Inflammatory macrophage treated with lipopolysaccharide for 4 hours (primary cell): ENCODE data around the gene SPRED2.

Experiments used
- DNase-seq: peaks from one replicate; pipeline ENCODE4 v3.0.0-alpha.2; 2020

Gene SPRED2

DNA sequence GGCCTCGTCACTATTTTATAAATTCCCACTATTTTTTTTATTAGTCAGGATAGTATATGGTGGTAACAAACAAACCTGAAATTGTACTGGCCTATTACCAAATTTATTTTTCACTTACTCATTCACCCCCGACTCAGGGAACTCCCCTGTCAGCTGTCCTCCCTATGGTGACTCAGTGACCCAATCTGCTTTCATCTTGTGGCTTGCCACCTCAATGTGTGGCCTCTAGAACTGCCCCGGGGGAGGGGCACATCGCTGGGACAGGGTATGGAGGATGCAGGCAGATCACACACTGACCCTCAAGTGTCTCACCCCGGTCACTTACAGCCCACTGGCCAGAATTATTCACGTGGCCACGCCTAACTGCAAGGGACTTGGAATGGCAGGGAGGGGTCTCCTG is 133.2 kb downstream of the SPRED2 start:
- DNase-seq = peak; percentile 22

DNA sequence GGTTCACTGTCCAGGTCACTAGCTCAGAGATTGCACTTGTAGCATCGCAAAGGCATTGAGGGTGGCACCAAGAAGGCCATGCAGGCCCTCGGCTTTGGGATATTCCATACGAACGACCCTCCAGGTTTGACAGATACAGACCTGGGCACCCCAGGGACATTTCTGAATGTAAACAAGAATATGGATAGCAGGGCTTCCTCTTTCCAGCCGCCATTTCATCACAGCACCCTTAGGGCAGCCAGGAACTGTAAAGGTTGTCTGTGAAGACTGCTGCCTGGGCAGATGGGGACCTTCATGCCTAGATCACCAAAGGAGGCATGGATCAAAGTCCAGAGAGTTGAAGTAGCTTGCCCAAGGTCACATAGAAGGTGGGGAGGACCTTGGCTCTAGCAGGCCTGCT is 134.3 kb downstream of the SPRED2 start:
- DNase-seq = no peak

DNA sequence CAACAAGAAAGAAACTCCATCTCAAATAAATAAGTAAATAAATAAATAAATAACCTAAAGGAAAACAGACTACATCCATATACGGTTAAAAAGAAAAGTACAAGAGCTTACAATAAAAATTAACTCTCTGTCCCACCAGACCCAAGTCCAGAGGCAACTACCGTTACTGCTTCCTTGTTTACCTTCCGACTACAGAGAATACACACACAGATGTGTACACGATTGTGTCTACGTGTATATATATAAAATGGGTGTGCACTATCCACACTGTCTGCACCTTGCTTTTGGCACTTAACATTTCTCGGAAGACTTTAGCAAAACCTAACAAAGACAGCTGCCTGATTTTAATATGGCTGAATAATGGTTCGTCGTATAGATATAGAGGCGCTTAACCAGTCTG is 134.9 kb downstream of the SPRED2 start:
- no peak for DNase-seq

DNA sequence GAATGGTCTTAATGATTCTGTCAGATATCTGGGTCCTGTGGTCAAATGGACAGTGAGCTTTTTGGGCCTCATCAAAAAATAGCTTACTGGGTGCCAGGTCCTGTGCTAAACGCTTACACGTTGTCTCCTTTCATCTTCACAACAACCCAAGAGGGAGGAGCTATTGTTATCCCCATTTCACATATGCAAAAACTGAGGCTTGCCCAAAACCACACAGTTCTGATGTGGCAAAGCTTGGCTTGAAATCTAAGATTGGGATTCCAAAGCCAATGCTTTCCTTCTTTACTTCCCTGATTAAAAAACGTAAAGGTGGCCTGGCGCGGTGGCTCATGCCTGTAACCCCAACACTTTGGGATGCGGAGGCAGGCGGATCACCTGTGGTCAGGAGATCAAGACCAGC is 135.4 kb downstream of the SPRED2 start:
- DNase-seq = no peak

GRCh38 chr2:65294701-65295100 is 137.7 kb downstream of the SPRED2 start:
- no peak for DNase-seq

DNA sequence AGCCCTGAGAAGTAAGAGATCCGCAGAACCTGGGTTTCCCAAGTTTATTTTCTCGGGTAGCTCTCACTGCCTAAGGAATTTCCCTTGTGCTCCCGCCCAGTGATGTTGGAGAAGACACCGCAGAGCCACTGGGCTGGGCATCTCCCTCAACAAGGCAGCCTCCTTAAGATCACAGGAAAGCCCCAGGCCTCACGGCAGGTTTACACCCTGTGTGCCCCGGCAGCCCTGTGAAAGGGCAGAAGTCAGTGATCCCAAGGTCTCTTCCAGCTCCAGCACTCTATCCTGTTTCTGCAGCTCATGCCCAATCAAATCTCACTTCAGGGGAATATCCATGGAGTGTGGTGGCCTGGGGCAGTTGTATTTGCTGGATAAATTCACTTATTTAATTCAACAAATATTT is 138.3 kb downstream of the SPRED2 start:
- no peak for DNase-seq

DNA sequence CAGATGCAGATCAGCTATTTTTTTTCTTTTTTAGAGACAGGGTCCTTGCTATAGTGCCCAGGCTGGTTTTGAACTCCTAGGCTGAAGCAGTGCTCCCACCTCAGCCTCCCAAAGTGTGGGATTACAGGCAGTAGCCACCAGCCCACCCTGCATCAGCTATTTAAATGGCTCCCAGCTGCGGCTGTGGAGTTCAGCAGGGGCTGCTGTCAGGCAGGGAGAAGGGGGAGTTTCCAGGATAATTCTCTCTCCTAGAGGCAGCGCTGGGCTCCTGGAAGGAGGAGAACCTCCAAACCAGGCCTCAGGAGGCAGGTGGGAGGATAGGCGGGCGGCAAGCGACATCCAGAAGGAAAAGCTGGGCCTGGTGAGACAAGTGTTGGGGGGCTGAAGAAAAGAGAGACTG is 139.0 kb downstream of the SPRED2 start:
- no peak for DNase-seq

DNA sequence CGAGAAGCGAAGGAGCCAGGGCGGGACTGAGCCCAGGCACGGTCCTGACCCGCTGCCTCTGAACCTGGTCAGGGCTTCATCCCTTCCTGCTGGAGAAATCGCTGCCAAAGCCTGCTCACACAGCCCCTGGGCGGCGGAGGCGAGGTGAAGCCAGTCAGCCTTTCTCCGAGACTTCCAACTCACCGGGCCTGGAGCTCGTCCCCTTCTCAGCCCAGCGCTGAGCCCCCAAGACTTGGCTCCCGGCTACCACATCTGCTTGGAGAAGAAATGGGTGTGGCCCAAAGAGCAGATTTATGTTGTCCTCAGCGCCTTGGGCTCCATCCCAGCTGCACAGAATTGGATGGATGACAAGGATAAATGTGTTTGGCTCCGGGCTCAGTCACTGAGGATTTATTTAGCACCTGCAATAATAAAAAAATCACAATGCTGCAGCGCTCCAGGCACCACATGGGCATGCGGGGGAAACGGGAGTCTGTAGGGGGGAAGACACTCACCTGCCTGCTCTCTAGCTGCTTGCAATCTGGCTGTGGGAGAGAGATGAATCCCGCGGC is 139.9 kb downstream of the SPRED2 start:
- DNase-seq = no peak

- no peak for DNase-seq
Observed at GRCh38 chr2:65292106-65292400, 140.3 kb downstream of the SPRED2 start.

DNA sequence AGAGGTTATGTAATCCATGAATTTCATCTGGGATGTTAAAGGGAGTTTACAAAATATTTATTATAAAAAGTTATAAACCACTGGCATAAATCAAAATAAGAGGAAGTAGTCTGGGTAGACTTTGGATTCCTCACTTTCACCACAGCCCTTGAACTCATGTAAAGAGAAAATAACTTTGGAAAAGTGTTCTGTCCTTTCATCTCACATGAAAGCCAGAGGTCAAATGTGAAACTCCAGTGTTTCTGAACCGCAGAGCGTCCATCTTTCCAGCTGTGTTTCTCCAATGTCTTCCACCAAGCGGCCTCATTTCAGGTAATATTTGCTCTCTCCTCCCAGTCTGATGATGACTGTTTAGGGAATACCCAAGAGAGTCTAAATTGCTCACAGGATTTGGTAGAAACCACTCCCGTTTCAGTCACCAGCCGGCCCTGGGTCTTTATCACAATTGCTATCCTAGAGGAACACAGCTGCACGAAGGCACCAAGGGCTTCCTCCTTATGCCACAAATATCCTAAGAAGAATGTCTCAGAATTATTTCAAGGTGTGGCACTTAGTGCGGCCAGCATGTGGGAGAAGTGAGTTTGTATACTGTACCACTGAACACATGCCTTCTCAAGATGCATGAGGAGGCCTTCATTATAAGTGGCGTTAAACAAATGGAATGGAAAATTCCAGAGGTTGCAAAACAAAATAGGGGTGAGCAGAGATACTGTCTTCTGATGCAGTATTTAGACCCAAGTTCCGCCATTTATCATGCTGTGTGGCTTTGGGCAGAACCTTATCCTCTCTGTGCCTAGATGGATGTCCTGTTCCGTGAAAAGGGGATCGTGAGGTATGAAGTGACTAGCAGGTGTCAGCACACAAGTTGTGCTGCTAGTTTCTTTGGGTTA is 140.9 kb downstream of the SPRED2 start:
- DNase-seq = no peak

DNA sequence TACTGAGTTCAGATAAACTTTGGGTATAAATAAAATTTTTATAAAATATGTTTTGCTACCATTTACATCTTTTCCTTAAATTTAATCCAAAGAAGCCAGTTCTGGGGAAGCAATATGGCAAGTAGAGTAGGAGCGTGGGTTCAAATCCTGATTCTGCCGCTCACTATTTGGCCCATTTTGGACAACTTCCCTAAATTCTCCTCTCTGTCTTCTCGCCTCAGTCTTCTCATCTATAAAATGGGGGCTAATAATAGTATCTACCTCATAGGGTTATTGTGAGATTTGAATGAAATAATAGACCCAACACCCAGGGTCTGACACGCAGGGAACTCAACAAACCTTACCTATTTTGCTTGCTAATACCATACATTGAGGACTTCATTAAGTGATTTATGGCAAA is 145.0 kb downstream of the SPRED2 start:
- DNase-seq = no peak

GRCh38 chr2:65282477-65283053 is 149.8 kb downstream of the SPRED2 start:
- DNase-seq = no peak

DNA sequence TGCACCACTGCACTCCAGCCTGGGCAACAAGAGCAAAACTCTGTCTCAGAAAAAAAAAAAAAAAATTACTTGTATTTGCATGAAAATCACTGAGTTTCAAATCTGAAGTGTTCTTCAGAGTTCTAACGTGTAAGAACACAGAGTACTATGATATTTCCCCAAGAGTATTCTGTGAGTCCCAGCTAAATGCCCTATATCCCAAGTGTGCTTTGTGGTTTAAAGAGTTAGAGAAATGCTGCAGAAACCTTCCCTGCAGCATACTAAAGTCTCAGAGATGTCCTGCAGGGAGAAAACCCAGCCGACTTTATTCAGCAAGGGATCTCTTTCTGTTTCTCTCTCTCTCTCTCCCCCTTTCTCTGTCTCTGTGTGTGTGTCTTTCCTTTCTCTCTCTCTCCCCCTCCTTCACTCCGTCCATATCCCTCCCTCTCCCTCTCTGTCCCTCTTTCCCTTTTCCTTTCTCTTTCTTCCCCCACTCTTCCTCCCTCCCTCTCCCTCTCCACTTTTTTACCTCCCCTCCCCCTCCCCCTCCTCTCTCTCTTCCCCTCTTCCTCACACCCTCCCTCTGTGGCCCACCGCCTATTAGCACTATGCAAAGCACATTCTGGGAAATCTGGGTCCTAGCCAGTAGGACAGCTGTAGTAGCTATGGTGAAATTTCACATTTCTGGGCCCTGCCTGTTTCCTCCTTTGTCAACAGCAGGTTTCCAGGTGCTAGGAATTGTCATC is 150.6 kb downstream of the SPRED2 start:
- no peak for DNase-seq

GRCh38 chr2:65279756-65280155 is 152.6 kb downstream of the SPRED2 start:
- no peak for DNase-seq

- DNase-seq = no peak
Observed at GRCh38 chr2:65278531-65278981, 153.8 kb downstream of the SPRED2 start.

GRCh38 chr2:65277791-65278483 is 154.5 kb downstream of the SPRED2 start:
- no peak for DNase-seq

- no peak for DNase-seq
Observed at GRCh38 chr2:65277118-65277517, 155.3 kb downstream of the SPRED2 start.

DNA sequence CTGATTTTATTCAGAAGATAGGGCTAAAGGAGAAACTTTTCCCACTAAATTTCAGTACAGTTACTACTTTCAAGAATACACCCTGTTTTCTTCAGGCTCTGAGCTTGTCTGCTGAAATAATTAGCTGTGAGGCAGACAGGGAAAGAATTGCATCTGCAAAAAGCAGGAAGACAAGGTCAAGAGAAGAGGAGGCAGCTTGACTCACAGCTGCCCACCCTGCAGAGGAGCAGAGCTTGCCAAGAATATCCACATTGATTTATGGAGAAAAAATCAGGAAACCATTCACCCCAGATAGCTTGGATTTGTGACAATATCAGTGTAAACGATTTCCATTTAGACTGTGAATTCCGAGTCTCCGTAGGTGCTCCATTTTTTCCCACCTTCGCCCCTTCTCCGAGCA is 155.8 kb downstream of the SPRED2 start:
- no peak for DNase-seq

GRCh38 chr2:65275141-65275915 is 157.1 kb downstream of the SPRED2 start:
- DNase-seq = no peak

GRCh38 chr2:65273344-65273743 is 159.1 kb downstream of the SPRED2 start:
- no peak for DNase-seq

DNA sequence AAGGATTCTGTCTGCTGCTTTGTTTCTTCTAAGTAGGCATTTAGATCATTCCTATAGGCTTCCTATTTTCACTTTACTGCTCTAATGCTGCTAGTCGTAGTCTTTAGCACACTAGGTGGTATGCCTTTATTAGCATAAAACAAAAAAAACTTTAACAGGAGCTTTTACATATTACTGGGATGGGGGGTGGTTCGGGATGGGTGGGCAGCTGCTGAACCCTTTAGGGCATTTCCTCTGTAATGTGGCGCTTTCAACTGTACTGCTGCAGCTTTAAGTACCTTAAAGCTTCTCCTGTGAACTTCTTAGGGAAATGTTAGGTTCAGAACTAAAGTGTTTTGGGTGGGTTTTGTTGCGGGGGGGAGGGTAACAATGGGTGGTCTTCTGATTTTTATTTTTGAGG is 163.4 kb downstream of the SPRED2 start:
- no peak for DNase-seq

DNA sequence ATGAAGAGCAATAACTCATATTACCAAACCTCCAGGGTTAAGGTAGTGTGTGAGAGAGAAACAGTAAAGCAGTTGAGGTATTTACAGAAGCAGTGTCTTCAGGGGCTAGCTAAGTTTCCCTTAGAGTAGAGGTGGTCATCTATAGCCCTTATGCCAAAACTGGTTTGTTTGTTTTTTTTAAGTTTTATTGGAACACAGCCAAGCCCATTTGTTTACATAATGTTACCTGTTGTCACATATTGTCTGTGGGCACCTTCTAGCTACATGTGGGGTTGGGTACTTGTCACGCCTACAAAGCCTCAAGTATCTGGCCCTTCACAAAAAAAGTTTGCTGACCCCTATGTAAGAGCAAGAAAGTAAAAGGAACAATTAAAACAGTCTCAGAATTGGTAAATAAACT is 165.4 kb downstream of the SPRED2 start:
- no peak for DNase-seq
